Measurements from ENCODE around the gene FNDC10.

DNA sequence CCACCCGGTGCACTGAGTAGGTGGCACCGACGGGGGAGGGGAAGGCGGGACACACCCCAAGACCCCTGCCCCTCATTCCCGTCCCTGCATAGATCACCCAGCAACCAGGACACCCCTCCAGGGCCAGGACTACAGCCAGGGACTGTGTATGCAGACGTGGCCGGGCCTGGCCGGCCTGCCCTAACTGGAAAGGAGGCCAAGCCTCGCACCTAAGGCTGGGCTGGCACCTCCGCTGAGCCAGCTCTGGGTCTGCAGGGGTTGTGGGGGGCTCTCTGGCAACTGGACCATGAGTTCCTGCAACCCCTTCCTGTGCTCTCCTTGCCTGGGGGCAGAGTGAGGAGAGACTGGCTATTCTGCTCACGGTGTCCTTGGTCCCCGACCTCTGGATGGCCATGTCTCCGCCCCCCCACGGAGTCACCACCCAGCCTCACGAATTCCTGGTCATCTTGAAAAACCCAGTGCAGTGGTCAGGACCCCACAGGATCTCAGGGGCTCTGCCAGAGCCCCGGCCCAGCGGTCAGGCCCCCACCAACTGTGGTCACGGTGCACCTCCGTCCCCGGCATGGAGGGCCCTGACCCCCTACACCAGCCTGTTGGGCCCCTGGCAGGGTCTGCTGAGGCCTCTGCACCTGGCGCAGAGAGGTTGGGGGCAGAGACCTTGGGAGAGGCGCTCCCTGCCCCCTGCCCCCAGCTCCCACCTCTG lies 1.1 kb upstream of the FNDC10 start:
- TF ChIP-seq ZNF384 (IDR thresholded peaks at IDR 0.05) = no peak
- TF ChIP-seq SP1 (IDR thresholded peaks at IDR 0.05) = no peak
- TF ChIP-seq ELF4 (IDR thresholded peaks at IDR 0.05) = no peak
- TF ChIP-seq FOXA1 (IDR thresholded peaks at IDR 0.05) = no peak
- no peak for TF ChIP-seq ARNT (IDR thresholded peaks at IDR 0.05)
- no peak for TF ChIP-seq NFRKB (IDR thresholded peaks at IDR 0.05)
- TF ChIP-seq SUZ12 (IDR thresholded peaks at IDR 0.05) = no peak
- no peak for TF ChIP-seq TARDBP (IDR thresholded peaks at IDR 0.05)

Measured in HEK293T (cell line).